Panc1 (cell line): Measurements from ENCODE around the gene DOCK4. TPM values are rescaled to one million over a fixed set of nuclear protein-coding genes. Genes with fewer than 3 reads are reported as not detected.

Experiments used
- ATAC-seq: fragments of 200-7000 bp; cut with Tn5 transposase; 2 replicates; pipeline ENCODE4 v1.9.1; 2020; ENCODE audit warnings: mild to moderate bottlenecking, moderate library complexity
- BruUV-seq: library from RNA; stranded (reverse); fragments of 400-500 nt; replicated peaks from 2 replicates; lab custom pipeline; 2021; lab: Mats Ljungman, UMichigan
- CTCF ChIA-PET: fragments of 300-600 bp; sonication (Branson Sonifier 250); formaldehyde crosslinking; loops from one replicate; lab custom pipeline; 2022; ENCODE audit warnings: antibody characterized with exemption; lab: Charles Lee
- POLR2A ChIA-PET: fragments of 300-600 bp; sonication (Branson Sonifier 250); formaldehyde crosslinking; loops from one replicate; lab custom pipeline; 2022; ENCODE audit warnings: antibody characterized with exemption; lab: Charles Lee
- DNase-seq: peaks from one replicate; pipeline ENCODE4 v3.0.0-alpha.2; 2010; ENCODE audit warnings: low read depth, low spot score
- H3K27ac ChIP-seq: 2 replicates; pipeline ENCODE4 v1.5.1; 2011; ENCODE audit warnings: mild to moderate bottlenecking, low read length, inconsistent platforms
- H3K27me3 ChIP-seq: fragments of 200-500 bp; sonication (Bioruptor generic); 2 replicates; pipeline ENCODE4 v1.6.0; 2014; ENCODE audit warnings: low read length, inconsistent platforms; ENCODE audit not compliant: control insufficient read depth, insufficient read depth
- H3K36me3 ChIP-seq: fragments of 200-500 bp; sonication (Bioruptor generic); 2 replicates; pipeline ENCODE4 v1.5.1; 2014; ENCODE audit warnings: inconsistent platforms, mild to moderate bottlenecking, low read length, moderate library complexity; ENCODE audit not compliant: control insufficient read depth, insufficient read depth
- H3K4me1 ChIP-seq: 2 replicates; pipeline ENCODE4 v1.5.1; 2011; ENCODE audit warnings: inconsistent platforms, mild to moderate bottlenecking, low read length, moderate library complexity; ENCODE audit not compliant: control insufficient read depth, insufficient read depth
- H3K4me3 ChIP-seq, 2 experiments: 2 replicates each; pipeline ENCODE4 v1.5.1; 2011 to 2012; ENCODE audit warnings: low read depth in 2 of 2, low read length in 2 of 2, mild to moderate bottlenecking in 2 of 2, inconsistent platforms in 1 of 2, moderate library complexity in 1 of 2
- H3K9me3 ChIP-seq: fragments of 200-500 bp; sonication (Bioruptor generic); 2 replicates; pipeline ENCODE4 v1.5.1; 2014; ENCODE audit warnings: low read depth, mild to moderate bottlenecking, inconsistent platforms, low read length, moderate library complexity; ENCODE audit not compliant: control insufficient read depth, insufficient read depth
- CTCF ChIP-seq: fragments of 450-650 bp; IDR thresholded peaks from 2 replicates; pipeline ENCODE4 v1.5.1; 2017; ENCODE audit warnings: mild to moderate bottlenecking
- POLR2AphosphoS5 ChIP-seq: IDR thresholded peaks from 2 replicates; pipeline ENCODE4 v1.6.1; 2012; ENCODE audit warnings: mild to moderate bottlenecking, low read depth, low read length, moderate library complexity
- SIN3A ChIP-seq: IDR thresholded peaks from 2 replicates; pipeline ENCODE4 v1.6.1; 2012; ENCODE audit warnings: low read depth, mild to moderate bottlenecking, low read length, moderate library complexity, borderline replicate concordance; ENCODE audit not compliant: insufficient read depth
- TCF7L2 ChIP-seq: IDR thresholded peaks from 2 replicates; pipeline ENCODE4 v1.6.1; 2011; ENCODE audit warnings: mild to moderate bottlenecking, low read depth, low read length, inconsistent platforms
- in situ Hi-C: cut with HindIII; loops from 2 replicates; pipeline ENCODE4 v1.10.0; 2016; ENCODE audit warnings: low sequenced_read_pairs, low pct_unique_long_range_greater_than_20kb
- intact Hi-C: fragments of 100-400 bp; cut with micrococcal nuclease; formaldehyde crosslinking; loops from one replicate; pipeline ENCODE4 v1.10.0; 2022; ENCODE audit not compliant: unreplicated experiment
- total RNA-seq: library from RNA; stranded (reverse); gene quantifications from one replicate; pipeline ENCODE4 v1.2.1, GENCODE V29; 2021; ENCODE audit not compliant: unreplicated experiment
- TF ChIP-seq, protein P1 (sequence below), 2 experiments: IDR thresholded peaks; 2 replicates each; pipeline ENCODE4 v1.6.1; 2011 to 2012; ENCODE audit warnings: low read depth in 2 of 2, control low read depth in 1 of 2, low read length in 1 of 2, mild to moderate bottlenecking in 1 of 2, moderate library complexity in 1 of 2; ENCODE audit not compliant: insufficient read depth in 1 of 2

DOCK4 gene
- total RNA-seq, 1 experiment from 2014 or later: 10.8 TPM

GRCh38 chr7:112089551-112089950 is 116.6 kb downstream of the DOCK4 start:
- intact Hi-C loops (no loop called here), in situ Hi-C loops (no loop called here)
- Histone ChIP-seq H3K4me3 (no peak overlapping the region), H3K27ac (no peak overlapping the region), H3K36me3 (no peaks in the 10 kb centered on the region), H3K9me3 (no peaks in the 10 kb centered on the region), H3K4me1 (no peaks in the 10 kb centered on the region), H3K27me3 (no peaks in the 10 kb centered on the region)
- CTCF ChIA-PET: no interaction called here
- no peak for TF ChIP-seq TCF7L2
- no peak for TF ChIP-seq CTCF
- no peak for TF ChIP-seq POLR2AphosphoS5
- TF ChIP-seq SIN3A: no peak
- TF ChIP-seq, protein P1, sequence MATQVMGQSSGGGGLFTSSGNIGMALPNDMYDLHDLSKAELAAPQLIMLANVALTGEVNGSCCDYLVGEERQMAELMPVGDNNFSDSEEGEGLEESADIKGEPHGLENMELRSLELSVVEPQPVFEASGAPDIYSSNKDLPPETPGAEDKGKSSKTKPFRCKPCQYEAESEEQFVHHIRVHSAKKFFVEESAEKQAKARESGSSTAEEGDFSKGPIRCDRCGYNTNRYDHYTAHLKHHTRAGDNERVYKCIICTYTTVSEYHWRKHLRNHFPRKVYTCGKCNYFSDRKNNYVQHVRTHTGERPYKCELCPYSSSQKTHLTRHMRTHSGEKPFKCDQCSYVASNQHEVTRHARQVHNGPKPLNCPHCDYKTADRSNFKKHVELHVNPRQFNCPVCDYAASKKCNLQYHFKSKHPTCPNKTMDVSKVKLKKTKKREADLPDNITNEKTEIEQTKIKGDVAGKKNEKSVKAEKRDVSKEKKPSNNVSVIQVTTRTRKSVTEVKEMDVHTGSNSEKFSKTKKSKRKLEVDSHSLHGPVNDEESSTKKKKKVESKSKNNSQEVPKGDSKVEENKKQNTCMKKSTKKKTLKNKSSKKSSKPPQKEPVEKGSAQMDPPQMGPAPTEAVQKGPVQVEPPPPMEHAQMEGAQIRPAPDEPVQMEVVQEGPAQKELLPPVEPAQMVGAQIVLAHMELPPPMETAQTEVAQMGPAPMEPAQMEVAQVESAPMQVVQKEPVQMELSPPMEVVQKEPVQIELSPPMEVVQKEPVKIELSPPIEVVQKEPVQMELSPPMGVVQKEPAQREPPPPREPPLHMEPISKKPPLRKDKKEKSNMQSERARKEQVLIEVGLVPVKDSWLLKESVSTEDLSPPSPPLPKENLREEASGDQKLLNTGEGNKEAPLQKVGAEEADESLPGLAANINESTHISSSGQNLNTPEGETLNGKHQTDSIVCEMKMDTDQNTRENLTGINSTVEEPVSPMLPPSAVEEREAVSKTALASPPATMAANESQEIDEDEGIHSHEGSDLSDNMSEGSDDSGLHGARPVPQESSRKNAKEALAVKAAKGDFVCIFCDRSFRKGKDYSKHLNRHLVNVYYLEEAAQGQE (IDR thresholded peaks at IDR 0.05; ENCODE audit: insufficient read depth in 1 of 2, low read depth in 2 of 2, low read length in 1 of 2): no peak
- BruUV-seq: no TSS peak
- ATAC-seq (no peak), DNase-seq (no peak)
- POLR2A ChIA-PET: no interaction called here

GRCh38 chr7:112088484-112089016 is 117.6 kb downstream of the DOCK4 start:
- intact Hi-C loops: no loop called here
- ChIA-PET POLR2A (no interaction called here), CTCF (no interaction called here)
- ATAC-seq: no peak
- TF ChIP-seq CTCF (no peak), TCF7L2 (no peak), SIN3A (no peak), POLR2AphosphoS5 (no peak)
- TF ChIP-seq, protein P1 (IDR thresholded peaks at IDR 0.05; ENCODE audit: insufficient read depth in 1 of 2, low read depth in 2 of 2, low read length in 1 of 2): no peak
- Histone ChIP-seq H3K4me1 (no peaks in the 10 kb centered on the region), H3K9me3 (no peaks in the 10 kb centered on the region), H3K36me3 (no peaks in the 10 kb centered on the region), H3K4me3 (no peak overlapping the region), H3K27ac (no peak overlapping the region), H3K27me3 (no peaks in the 10 kb centered on the region)
- no peak for DNase-seq
- no TSS peak for BruUV-seq
- in situ Hi-C loops: no loop called here
